H1 (cell line): ENCODE data around the gene ELP5.
A peak's percentile ranks its signal among the peaks of the same experiment; 100 is the strongest.

Experiments used
- CHD2 ChIP-seq: IDR thresholded peaks from 2 replicates; pipeline ENCODE4 v1.6.1; 2012; ENCODE audit warnings: low read length, improper control_type of control experiment
- CTCF ChIP-seq, 3 experiments: IDR thresholded peaks; 1 replicate in 2 of 3; 2 replicates in 1 of 3; pipeline versions ENCODE4 v1.5.1 to v1.6.1; 2011; ENCODE audit warnings: low read length in 3 of 3, mild to moderate bottlenecking in 3 of 3, inconsistent platforms in 2 of 3, low read depth in 1 of 3, moderate library complexity in 1 of 3; ENCODE audit not compliant: insufficient read depth in 1 of 3; ENCODE audit errors: control extremely low read depth in 1 of 3
- EP300 ChIP-seq, 2 experiments: IDR thresholded peaks; 1 replicate in 1 of 2; 2 replicates in 1 of 2; pipeline ENCODE4 v1.6.1; 2011 to 2012; ENCODE audit warnings: low read depth in 2 of 2, low read length in 2 of 2, mild to moderate bottlenecking in 2 of 2, borderline replicate concordance in 1 of 2, inconsistent platforms in 1 of 2, moderate library complexity in 1 of 2
- FOSL1 ChIP-seq: IDR thresholded peaks from 2 replicates; pipeline ENCODE4 v1.6.1; 2011; ENCODE audit warnings: mild to moderate bottlenecking, low read depth, low read length, moderate library complexity; ENCODE audit not compliant: insufficient read depth
- GTF2F1 ChIP-seq: IDR thresholded peaks from 2 replicates; pipeline ENCODE4 v1.6.1; 2012; ENCODE audit warnings: low read depth, low read length, improper control_type of control experiment, borderline replicate concordance
- POLR2AphosphoS5 ChIP-seq: IDR thresholded peaks from 2 replicates; pipeline ENCODE4 v1.6.1; 2011; ENCODE audit warnings: low read depth, low read length
- RFX5 ChIP-seq: IDR thresholded peaks from 2 replicates; pipeline ENCODE4 v1.6.1; 2011; ENCODE audit warnings: low read depth, low read length, improper control_type of control experiment, borderline replicate concordance
- SIX5 ChIP-seq: IDR thresholded peaks from 2 replicates; pipeline ENCODE4 v1.6.1; 2011; ENCODE audit warnings: mild to moderate bottlenecking, low read depth, low read length
- SRF ChIP-seq: IDR thresholded peaks from 2 replicates; pipeline ENCODE4 v1.6.1; 2011; ENCODE audit warnings: mild to moderate bottlenecking, low read depth, low read length, moderate library complexity

DNA sequence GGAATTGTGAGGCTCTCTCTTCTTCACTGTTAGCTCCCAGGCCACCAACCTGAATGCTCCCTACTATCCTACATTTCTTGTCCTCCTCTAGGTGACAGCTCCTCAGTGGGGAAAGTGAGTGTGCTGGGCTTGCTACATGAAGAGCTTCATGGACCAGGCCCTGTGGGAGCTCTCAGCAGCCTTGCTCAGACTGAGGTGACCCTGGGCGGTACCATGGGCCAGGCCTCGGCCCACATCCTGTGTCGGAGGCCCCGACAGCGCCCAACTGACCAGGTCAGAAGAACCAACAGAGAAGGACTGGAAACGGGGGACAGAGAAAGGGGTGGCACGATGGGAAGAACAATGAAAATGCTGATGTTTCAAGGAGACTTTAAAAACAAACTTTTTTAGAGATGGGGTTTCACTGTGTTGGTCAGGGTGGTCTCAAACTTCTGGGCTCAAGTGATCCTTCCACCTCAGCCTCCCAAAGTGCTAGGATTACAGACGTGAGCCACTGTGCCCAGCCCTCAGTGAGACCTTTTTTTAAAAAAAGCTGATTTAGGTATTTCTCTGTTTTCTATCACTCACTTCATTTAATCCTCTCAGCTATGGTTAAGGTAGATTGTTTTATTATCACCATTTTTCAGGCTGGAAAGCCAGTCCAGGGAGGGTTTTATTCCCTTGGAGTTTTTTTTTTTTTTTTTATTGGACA, 4.9 kb downstream of the ELP5 start:
- TF ChIP-seq EP300 (IDR thresholded peaks at IDR 0.05; ENCODE audit: borderline replicate concordance in 1 of 2, low read depth in 2 of 2, low read length in 2 of 2) (no peak), CTCF (IDR thresholded peaks at IDR 0.05; ENCODE audit: control extremely low read depth in 1 of 3, insufficient read depth in 1 of 3, low read depth in 1 of 3, low read length in 3 of 3) (no peak), SIX5 (no peak), POLR2AphosphoS5 (peak; percentile 77; the same call in 1 of the 2 replicates), GTF2F1 (no peak), FOSL1 (no peak), SRF (no peak), CHD2 (no peak), RFX5 (no peak)
